CD14-positive monocyte (primary cell): ENCODE measurements around the gene SLC35E1. TPM values are rescaled to one million over a fixed set of nuclear protein-coding genes. Genes with fewer than 3 reads are reported as not detected.

Experiments
- DNase-seq, 3 donors: peaks; one replicate each; pipeline ENCODE4 v3.0.0-alpha.2; 2011 to 2022
- H2AFZ ChIP-seq: 2 replicates; pipeline ENCODE4 v1.6.0; 2012; ENCODE audit warnings: mild to moderate bottlenecking, low read depth, low read length, inconsistent platforms; ENCODE audit not compliant: insufficient read depth, poor library complexity, severe bottlenecking
- H3K27ac ChIP-seq, 2 donors: 1 replicate in 1 of 2; 2 replicates in 1 of 2; pipeline ENCODE4 v1.5.1; 2012 to 2013; ENCODE audit warnings: low read length in 2 of 2, control low read depth in 1 of 2, inconsistent platforms in 1 of 2, low read depth in 1 of 2, mild to moderate bottlenecking in 1 of 2
- H3K27me3 ChIP-seq, 2 donors: one replicate each; pipeline versions ENCODE4 v1.6.0 to v1.6.1; 2011 to 2013; ENCODE audit warnings: low read length in 2 of 2; ENCODE audit not compliant: control insufficient read depth in 2 of 2, insufficient read depth in 2 of 2
- H3K36me3 ChIP-seq, 2 donors: replicated peaks in 1 of 2; 1 replicate in 1 of 2; 2 replicates in 1 of 2; pipeline versions ENCODE4 v1.5.1 to v1.6.1; 2012 to 2013; ENCODE audit warnings: low read length in 2 of 2, control low read depth in 1 of 2, inconsistent platforms in 1 of 2, mild to moderate bottlenecking in 1 of 2; ENCODE audit not compliant: insufficient read depth in 2 of 2, control insufficient read depth in 1 of 2
- H3K4me1 ChIP-seq, 2 donors: 1 replicate in 1 of 2; 2 replicates in 1 of 2; pipeline versions ENCODE4 v1.5.1 to v1.6.1; 2012 to 2013; ENCODE audit warnings: low read length in 2 of 2, control low read depth in 1 of 2, inconsistent platforms in 1 of 2, mild to moderate bottlenecking in 1 of 2, moderate library complexity in 1 of 2; ENCODE audit not compliant: insufficient read depth in 2 of 2, control insufficient read depth in 1 of 2
- H3K4me2 ChIP-seq: replicated peaks from 2 replicates; pipeline ENCODE3; 2012; ENCODE audit warnings: low read length, moderate library complexity, mild to moderate bottlenecking; ENCODE audit not compliant: poor library complexity, severe bottlenecking; ENCODE audit errors: extremely low read depth
- H3K4me3 ChIP-seq, 3 experiments: fragments of 200-600 bp in 1 of 3; sonication (generic) in 1 of 3; replicated peaks in 1 of 3; 1 replicate in 2 of 3; 2 replicates in 1 of 3; pipeline ENCODE4 v1.5.1; 2011 to 2013; ENCODE audit warnings: low read length in 3 of 3, mild to moderate bottlenecking in 3 of 3, control low read depth in 2 of 3, low read depth in 2 of 3, inconsistent platforms in 1 of 3, moderate library complexity in 1 of 3
- H3K79me2 ChIP-seq: 2 replicates; pipeline ENCODE4 v1.6.0; 2012; ENCODE audit warnings: mild to moderate bottlenecking, control low read depth, inconsistent platforms, low read length, moderate library complexity; ENCODE audit not compliant: insufficient read depth
- H3K9ac ChIP-seq: 2 replicates; pipeline ENCODE4 v1.6.0; 2017; ENCODE audit warnings: low read length, mild to moderate bottlenecking; ENCODE audit not compliant: insufficient read depth, poor library complexity, severe bottlenecking
- H3K9me3 ChIP-seq, 2 donors: replicated peaks in 1 of 2; 1 replicate in 1 of 2; 2 replicates in 1 of 2; pipeline versions ENCODE4 v1.5.1 to v1.6.1; 2012 to 2013; ENCODE audit warnings: low read length in 2 of 2, control low read depth in 1 of 2; ENCODE audit not compliant: control insufficient read depth in 1 of 2, insufficient read depth in 1 of 2
- H4K20me1 ChIP-seq: 2 replicates; pipeline ENCODE4 v1.6.0; 2012; ENCODE audit warnings: mild to moderate bottlenecking, low read length, control low read depth, moderate library complexity; ENCODE audit not compliant: insufficient read depth
- H3K27ac Mint-ChIP-seq, 7 donors: one replicate each; pipeline ENCODE4 v1.8.0; 2020; ENCODE audit warnings: mild to moderate bottlenecking in 7 of 7, mixed read lengths in 7 of 7, moderate library complexity in 6 of 7, inconsistent platforms in 2 of 7
- H3K27me3 Mint-ChIP-seq, 3 donors: one replicate each; pipeline ENCODE4 v1.8.0; 2021 to 2022; ENCODE audit warnings: low read depth in 3 of 3, mild to moderate bottlenecking in 3 of 3, mixed read lengths in 3 of 3, moderate library complexity in 3 of 3, inconsistent platforms in 1 of 3
- H3K36me3 Mint-ChIP-seq, 2 donors: one replicate each; pipeline ENCODE4 v1.8.0; 2020; ENCODE audit warnings: mixed read lengths in 2 of 2, inconsistent platforms in 1 of 2, mild to moderate bottlenecking in 1 of 2
- H3K4me1 Mint-ChIP-seq: one replicate; pipeline ENCODE4 v1.8.0; 2020; ENCODE audit warnings: mild to moderate bottlenecking, mixed read lengths
- H3K4me3 Mint-ChIP-seq, 2 donors: one replicate each; pipeline ENCODE4 v1.8.0; 2020; ENCODE audit warnings: mild to moderate bottlenecking in 2 of 2, mixed read lengths in 2 of 2, moderate library complexity in 1 of 2
- H3K9me3 Mint-ChIP-seq, 7 donors: one replicate each; pipeline ENCODE4 v1.8.0; 2020 to 2022; ENCODE audit warnings: mixed read lengths in 7 of 7, mild to moderate bottlenecking in 6 of 7, moderate library complexity in 6 of 7, inconsistent platforms in 2 of 7
- CTCF ChIP-seq: fragments of 200-600 bp; IDR thresholded peaks from one replicate; pipeline ENCODE4 v1.8.0; 2022; ENCODE audit warnings: antibody characterized with exemption, mild to moderate bottlenecking
- WGBS: methylation state at CpG from one replicate; pipeline ENCODE4 v1.1.5; 2013; ENCODE audit warnings: missing lambda C conversion rate; ENCODE audit not compliant: insufficient coverage; 5-methylcytosine and 5-hydroxymethylcytosine counted together
- intact Hi-C, 2 donors: fragments of 100-400 bp; cut with micrococcal nuclease; formaldehyde crosslinking; loops; one replicate each; pipeline versions ENCODE4 v1.15.0 to v1.15.1; 2023
- polyA plus RNA-seq, 3 donors: library from polyadenylated mRNA; depleted of rRNA in 1 of 3; unstranded in 2 of 3; stranded (reverse) in 1 of 3; fragments of 300-500 nt in 2 of 3; fragments of >200 nt in 1 of 3; fragmentation: Illumina TruSeq in 2 of 3; gene quantifications; 1 replicate in 2 of 3; 2 replicates in 1 of 3; pipeline ENCODE4 v1.2.3, GENCODE V29; 2012 to 2021

SLC35E1 gene
- polyA plus RNA-seq, 3 donors: 12.1 to 28.8 (median 13.5) TPM

GRCh38 chr19:16575861-16576689, 3.9 kb upstream of the SLC35E1 start:
- Histone ChIP-seq H3K4me3 (no peak overlapping the region), H3K4me2 (no peak overlapping the region), H3K27ac (peak overlapping the region in 1 of 2 donors; percentile 14), H3K4me1 (peaks cover 23 to 31% of the 10 kb centered on the region in 2 donors), H3K36me3 (peaks cover 30 to 70% of the 10 kb centered on the region in 2 donors), H2AFZ (no peak overlapping the region), H3K9ac (no peak overlapping the region), H3K9me3 (no peaks in the 10 kb centered on the region), H3K79me2 (peaks cover 97% of the 10 kb centered on the region), H4K20me1 (peaks cover 86% of the 10 kb centered on the region), H3K27me3 (no peaks in the 10 kb centered on the region)
- peaks cover 31% of the 10 kb centered on the region for H3K4me1 Mint-ChIP-seq
- H3K36me3 Mint-ChIP-seq: peaks cover 31 to 55% of the 10 kb centered on the region in 2 donors
- H3K27me3 Mint-ChIP-seq: no peaks in the 10 kb centered on the region
- intact Hi-C loops: no loop called here
- no peak overlapping the region for H3K4me3 Mint-ChIP-seq
- H3K27ac Mint-ChIP-seq: peak overlapping the region in 1 of 7 donors; percentile 19
- DNase-seq: no peak
- TF ChIP-seq CTCF: no peak
- WGBS: 96% methylated on average over 48 of the region's 48 CpGs
- H3K9me3 Mint-ChIP-seq: peaks cover 0 to 2% (median 0%) of the 10 kb centered on the region in 7 donors

GRCh38 chr19:16575282-16575681, 3.1 kb upstream of the SLC35E1 start:
- Histone ChIP-seq H3K4me3 (no peak overlapping the region), H3K27ac (peak overlapping the region in 1 of 2 donors; percentile 0), H3K36me3 (peaks cover 30 to 67% of the 10 kb centered on the region in 2 donors), H2AFZ (no peak overlapping the region), H3K9ac (no peak overlapping the region), H4K20me1 (peaks cover 81% of the 10 kb centered on the region), H3K27me3 (no peaks in the 10 kb centered on the region), H3K4me1 (peaks cover 30 to 39% of the 10 kb centered on the region in 2 donors), H3K79me2 (peaks cover 97% of the 10 kb centered on the region), H3K4me2 (no peak overlapping the region), H3K9me3 (no peaks in the 10 kb centered on the region)
- intact Hi-C loops: no loop called here
- H3K4me1 Mint-ChIP-seq: peaks cover 34% of the 10 kb centered on the region
- H3K36me3 Mint-ChIP-seq: peaks cover 34 to 51% of the 10 kb centered on the region in 2 donors
- no peak for DNase-seq
- no peak for TF ChIP-seq CTCF
- H3K4me3 Mint-ChIP-seq: no peak overlapping the region
- peaks cover 0 to 2% (median 0%) of the 10 kb centered on the region in 7 donors for H3K9me3 Mint-ChIP-seq
- 100% methylated on average over 1 of the region's 2 CpGs for WGBS
- H3K27me3 Mint-ChIP-seq: no peaks in the 10 kb centered on the region
- peak overlapping the region in 3 of 7 donors; percentile 35 to 81 (median 50) for H3K27ac Mint-ChIP-seq
